K562 (cell line): ENCODE results near the gene ANKRD44. TPM values are rescaled to one million over a fixed set of nuclear protein-coding genes. Genes with fewer than 3 reads are reported as not detected.

Source experiments
- ATAC-seq: fragments of 200-7000 bp; cut with Tn5 transposase; 3 replicates; pipeline ENCODE4 v1.9.1; 2020; ENCODE audit warnings: moderate library complexity
- BruUV-seq: library from RNA; stranded (reverse); fragments of 400-500 nt; replicated peaks from 2 replicates; lab custom pipeline; 2021; lab: Mats Ljungman, UMichigan
- CTCF ChIA-PET: fragments of 300-600 bp; formaldehyde crosslinking; extraction: SDS; loops from one replicate; lab custom pipeline; 2021; ENCODE audit warnings: low intra/inter-chr PET ratio; lab: Yijun Ruan, JAX
- POLR2A ChIA-PET: fragments of 300-600, 350-650 bp; sonication (Branson Sonifier 250); formaldehyde crosslinking; extraction: SDS; loops from one replicate; lab custom pipeline; 2021; ENCODE audit warnings: antibody characterized with exemption, inconsistent platforms; lab: Yijun Ruan, JAX
- DNase-seq, 4 experiments: peaks; one replicate each; pipeline versions ENCODE4 v3.0.0 to v3.0.0-alpha.2; 2011 to 2018; ENCODE audit warnings: low spot score in 3 of 4, mixed read lengths in 3 of 4; ENCODE audit errors: extremely low read depth in 1 of 4
- FAIRE-seq: peaks from 2 replicates; lab custom pipeline; 2011; peaks lifted over from hg19 to GRCh38; lab: Jason Lieb, UNC
- H2AFZ ChIP-seq: 2 replicates; pipeline ENCODE4 v1.6.0; 2011; ENCODE audit warnings: low read depth, low read length, control low read depth, inconsistent platforms
- H3K27ac ChIP-seq: fragments of 200-600 bp; 3 replicates; pipeline ENCODE4 v1.8.0; 2011; ENCODE audit warnings: low read depth, mild to moderate bottlenecking, control low read depth, inconsistent platforms, low read length, moderate library complexity, mixed read lengths; ENCODE audit errors: extremely low read depth
- H3K27me3 ChIP-seq, 2 experiments: fragments of 300-600 bp in 1 of 2; 2 replicates in 1 of 2; 3 replicates in 1 of 2; pipeline versions ENCODE4 v1.6.0 to v1.8.0; 2011; ENCODE audit warnings: inconsistent platforms in 2 of 2, low read length in 2 of 2, mild to moderate bottlenecking in 1 of 2, mixed read lengths in 1 of 2, moderate library complexity in 1 of 2; ENCODE audit not compliant: control insufficient read depth in 2 of 2, insufficient read depth in 2 of 2
- H3K36me3 ChIP-seq: fragments of 300-600 bp; 3 replicates; pipeline ENCODE4 v1.8.0; 2011; ENCODE audit warnings: mild to moderate bottlenecking, low read length, inconsistent platforms; ENCODE audit not compliant: control insufficient read depth, insufficient read depth
- H3K4me1 ChIP-seq, 2 experiments: fragments of 200-600 bp in 1 of 2; replicated peaks in 1 of 2; 2 replicates in 1 of 2; 3 replicates in 1 of 2; pipeline versions ENCODE4 v1.5.1 to v1.8.0; 2011; ENCODE audit warnings: inconsistent platforms in 2 of 2, low read length in 2 of 2, mild to moderate bottlenecking in 1 of 2, mixed read lengths in 1 of 2, moderate library complexity in 1 of 2; ENCODE audit not compliant: control insufficient read depth in 2 of 2, insufficient read depth in 2 of 2
- H3K4me2 ChIP-seq: 2 replicates; pipeline ENCODE4 v1.6.1; 2011; ENCODE audit warnings: low read length, control low read depth, inconsistent platforms, mixed read lengths; ENCODE audit not compliant: insufficient read depth
- H3K4me3 ChIP-seq: fragments of 200-600 bp; sonication (generic), shearing (Covaris generic); 2 replicates; pipeline ENCODE4 v1.5.1; 2016; ENCODE audit warnings: control low read depth, inconsistent platforms
- H3K79me2 ChIP-seq: fragments of 200-600 bp; 3 replicates; pipeline ENCODE4 v1.8.0; 2011; ENCODE audit warnings: low read length, inconsistent platforms; ENCODE audit not compliant: control insufficient read depth, insufficient read depth
- H3K9ac ChIP-seq, 2 experiments: 2 replicates each; pipeline versions ENCODE4 v1.6.0 to v1.6.1; 2011; ENCODE audit warnings: low read depth in 2 of 2, low read length in 2 of 2, control low read depth in 1 of 2, inconsistent platforms in 1 of 2, mild to moderate bottlenecking in 1 of 2, mixed read lengths in 1 of 2; ENCODE audit not compliant: insufficient read depth in 1 of 2
- H3K9me1 ChIP-seq: one replicate; pipeline ENCODE4 v1.6.0; 2011; ENCODE audit warnings: inconsistent platforms, mild to moderate bottlenecking, low read length, moderate library complexity; ENCODE audit not compliant: control insufficient read depth, insufficient read depth
- H3K9me3 ChIP-seq: replicated peaks from 2 replicates; pipeline ENCODE4 v1.5.1; 2011; ENCODE audit warnings: low read depth, low read length, inconsistent platforms; ENCODE audit not compliant: control insufficient read depth, insufficient read depth
- H4K20me1 ChIP-seq: replicated peaks from 2 replicates; pipeline ENCODE4 v1.6.1; 2011; ENCODE audit warnings: low read length, inconsistent platforms, mixed read lengths; ENCODE audit not compliant: control insufficient read depth, insufficient read depth
- AFF4 ChIP-seq: sonication (generic); formaldehyde crosslinking; IDR thresholded peaks from 2 replicates; pipeline ENCODE4 v1.8.0; 2023; ENCODE audit warnings: mild to moderate bottlenecking, missing genetic modification reagents
- BRF1 ChIP-seq: IDR thresholded peaks from 3 replicates; pipeline ENCODE4 v1.6.1; 2011; ENCODE audit warnings: borderline replicate concordance, mild to moderate bottlenecking; ENCODE audit not compliant: insufficient read length; ENCODE audit errors: extremely low read depth
- DLX4 ChIP-seq: fragments of 250-450 bp; sonication (Bioruptor Pico); IDR thresholded peaks from 2 replicates; pipeline ENCODE4 v1.6.1; 2021; ENCODE audit warnings: mild to moderate bottlenecking
- HOXB6 ChIP-seq: fragments of 250-450 bp; sonication (Bioruptor Pico); IDR thresholded peaks from 2 replicates; pipeline ENCODE4 v1.5.1; 2022; ENCODE audit warnings: mild to moderate bottlenecking, borderline replicate concordance
- NFIC ChIP-seq: fragments of 450-650 bp; IDR thresholded peaks from 2 replicates; pipeline ENCODE4 v1.6.1; 2017; ENCODE audit warnings: mild to moderate bottlenecking, inconsistent platforms
- TAL1 ChIP-seq: fragments of 450-650 bp; IDR thresholded peaks from 2 replicates; pipeline ENCODE4 v1.6.1; 2016; ENCODE audit warnings: mild to moderate bottlenecking
- TRIM28 ChIP-seq: fragments of 450-650 bp; IDR thresholded peaks from 2 replicates; pipeline ENCODE4 v1.6.1; 2017
- USF1 ChIP-seq: sonication (generic); formaldehyde crosslinking; IDR thresholded peaks from 2 replicates; pipeline ENCODE4 v1.9.0; 2022; ENCODE audit warnings: mild to moderate bottlenecking, missing genetic modification reagents
- VEZF1 ChIP-seq: fragments of 200-800 bp; sonication (Bioruptor generic); IDR thresholded peaks from 2 replicates; pipeline ENCODE4 v1.6.1; 2017; ENCODE audit warnings: missing genetic modification characterization, missing compliant biosample characterization
- ZNF174 ChIP-seq: fragments of 250-450 bp; sonication (Bioruptor Pico); IDR thresholded peaks from 2 replicates; pipeline ENCODE4 v1.4.0; 2020; ENCODE audit warnings: mild to moderate bottlenecking
- ZNF589 ChIP-seq: fragments of 200-800 bp; sonication (Bioruptor generic); IDR thresholded peaks from 2 replicates; pipeline ENCODE4 v1.6.1; 2016; ENCODE audit warnings: low read depth, missing genetic modification characterization, missing compliant biosample characterization
- ZNF592 ChIP-seq: fragments of 450-650 bp; IDR thresholded peaks from 2 replicates; pipeline ENCODE4 v1.6.1; 2017; ENCODE audit warnings: antibody characterized with exemption, mild to moderate bottlenecking
- ZNF668 ChIP-seq: fragments of 250-450 bp; sonication (Bioruptor Pico); IDR thresholded peaks from 2 replicates; pipeline ENCODE4 v1.8.0; 2022; ENCODE audit warnings: mild to moderate bottlenecking, inconsistent platforms
- WGBS: fragments of 100-300 bp; shearing (Covaris generic); methylation state at CpG from one replicate; pipeline ENCODE4 v1.1.6; 2016; ENCODE audit warnings: low coverage, mixed read lengths; ENCODE audit not compliant: insufficient coverage; ENCODE audit errors: missing lambda C conversion rate; 5-methylcytosine and 5-hydroxymethylcytosine counted together
- in situ Hi-C: fragments of 300-500 bp; cut with MboI; formaldehyde crosslinking; loops from 4 replicates; pipeline ENCODE4 v1.15.0; 2018; ENCODE audit warnings: inconsistent platforms, mixed read lengths
- intact Hi-C: fragments of 100-400 bp; cut with micrococcal nuclease; formaldehyde crosslinking; loops from 2 replicates; pipeline ENCODE4 v1.14.2; 2022
- polyA plus RNA-seq, 8 experiments: library from polyadenylated mRNA; depleted of rRNA in 4 of 8; stranded (reverse) in 5 of 8; unstranded in 3 of 8; fragments of >200 nt; fragmentation: Nextera tagmentation in 2 of 8; fragmentation: Illumina TruSeq in 1 of 8; extraction: Ambion mirVana in 2 of 8; extraction: Trizol in 1 of 8; gene quantifications; 2 replicates each; pipeline versions ENCODE4 v1.2.1 to v1.2.3, GENCODE V29; 2011 to 2014; ENCODE audit warnings: inconsistent platforms in 1 of 8, missing spikeins in 1 of 8
- total RNA-seq, 7 experiments: library from RNA; depleted of rRNA in 6 of 7; stranded (reverse); fragments of >200 nt in 6 of 7; fragmentation: Illumina TruSeq in 2 of 7; extraction: Trizol in 2 of 7; gene quantifications; 2 replicates each; pipeline versions ENCODE4 v1.2.1 to v1.2.3, GENCODE V29; 2011 to 2021; ENCODE audit warnings: low replicate concordance in 1 of 7

ANKRD44 gene
- total and polyA plus RNA-seq, 9 of the 15 experiments (the other 6 are each of a cell fraction or from before 2014, with no cell fraction given) = 0.03 to 0.64 (median 0.07) TPM; not detected in 3

- Histone ChIP-seq H3K27me3 (peaks cover 2 to 24% of the 10 kb centered on the region in 2 experiments; a peak in 3 of 5 replicates), H3K36me3 (no peaks in the 10 kb centered on the region), H4K20me1 (no peaks in the 10 kb centered on the region), H3K79me2 (no peaks in the 10 kb centered on the region), H3K27ac (no peak overlapping the region), H3K9me3 (no peaks in the 10 kb centered on the region), H2AFZ (no peak overlapping the region), H3K9ac (no peak overlapping the region), H3K4me1 (peaks cover 0 to 7% of the 10 kb centered on the region in 2 experiments; a peak in 2 of 5 replicates), H3K9me1 (no peaks in the 10 kb centered on the region), H3K4me3 (no peak overlapping the region), H3K4me2 (no peak overlapping the region)
- DNase-seq = no peak
- BruUV-seq = no TSS peak
- no peak for ATAC-seq
- intact Hi-C loops (no loop called here), in situ Hi-C loops (no loop called here)
- ChIA-PET POLR2A (no interaction called here), CTCF (no interaction called here)
- WGBS = 0% methylated on average over 6 of the region's 7 CpGs
- FAIRE-seq = no peak
- TF ChIP-seq AFF4 (no peak), VEZF1 (no peak), BRF1 (no peak), TAL1 (no peak), USF1 (CRISPR knock-in tag) (no peak), HOXB6 (CRISPR knock-in tag) (no peak), NFIC (no peak), ZNF589 (CRISPR knock-in tag) (no peak), ZNF174 (CRISPR knock-in tag) (no peak), ZNF592 (no peak), DLX4 (no peak), TRIM28 (no peak), ZNF668 (CRISPR knock-in tag) (no peak)
These were observed 145.6 kb downstream of the ANKRD44 start for GRCh38 chr2:197165020-197165419.
